Left hindlimb (tissue), 1 donor: Measurements from ENCODE around the gene LRGUK.
"Not testable (repeated sequence)": the region's sequence is repeated elsewhere in the genome, so short reads cannot be mapped to it uniquely, and the experiment has no call there.

Source experiments
- DNase-seq: peaks from one replicate; pipeline ENCODE4 v3.0.0-alpha.2; 2018

The LRGUK gene

DNA sequence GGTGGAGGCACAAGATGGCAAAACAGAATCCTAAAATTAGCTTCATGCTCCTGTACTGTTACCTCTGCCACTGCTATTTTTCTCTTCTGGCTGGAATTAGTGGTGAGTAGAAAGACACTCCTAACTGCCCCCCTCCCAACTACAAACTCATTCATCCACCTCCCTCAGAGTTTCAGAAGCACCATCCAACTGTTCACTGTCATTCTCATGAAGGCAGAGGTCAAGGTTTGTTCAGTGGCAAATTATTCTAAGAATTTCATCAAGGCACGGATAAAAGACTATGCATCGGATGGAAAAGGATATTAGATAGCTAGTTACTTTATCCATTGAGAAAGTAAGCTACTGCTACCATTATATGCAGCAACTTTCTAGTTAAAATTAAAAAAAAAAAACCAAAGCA, 59.7 kb downstream of the LRGUK start:
- DNase-seq: no peak

GRCh38 chr7:134187893-134188292, 60.8 kb downstream of the LRGUK start:
- DNase-seq: no peak

DNA sequence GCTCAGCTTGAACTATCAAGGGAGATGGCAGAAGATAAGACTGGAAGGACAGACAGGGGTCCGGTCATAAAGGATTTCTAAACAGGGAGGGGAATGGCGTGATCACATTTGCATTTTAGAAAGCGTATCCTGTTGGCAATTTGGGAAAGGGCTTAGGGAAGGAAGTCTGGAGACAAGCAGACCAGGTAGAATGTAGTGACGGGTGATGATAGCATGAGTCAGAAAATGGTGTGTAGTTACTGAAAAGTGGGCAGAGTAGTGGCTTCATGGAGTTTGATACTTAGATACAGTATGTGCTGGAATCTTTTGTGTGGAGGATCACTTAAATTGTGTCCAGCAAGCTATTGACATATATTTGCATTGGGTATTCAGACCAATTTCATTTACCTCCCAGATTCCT, 61.2 kb downstream of the LRGUK start:
- DNase-seq: no peak

- no peak for DNase-seq
Observed at GRCh38 chr7:134189559-134189958, 62.4 kb downstream of the LRGUK start.

DNA sequence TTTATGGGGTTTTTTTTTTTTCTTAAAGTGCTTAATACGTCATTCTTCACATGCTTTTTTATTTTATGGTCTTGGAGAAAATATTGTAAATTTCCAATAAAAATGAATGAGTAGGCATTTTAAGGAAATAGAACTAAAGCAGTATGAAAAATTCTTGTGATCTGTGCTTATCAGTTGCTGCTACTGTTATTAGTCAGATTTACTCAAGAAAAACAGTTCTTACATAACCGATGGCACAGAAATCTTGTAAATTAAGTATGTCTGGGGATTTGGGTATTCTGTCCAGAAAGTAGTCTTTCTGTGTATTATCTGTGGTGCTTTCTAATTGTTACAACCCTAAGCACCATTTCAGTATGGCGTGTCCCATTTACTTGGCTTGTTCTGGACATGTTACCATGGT, 64.7 kb downstream of the LRGUK start:
- DNase-seq: no peak

DNA sequence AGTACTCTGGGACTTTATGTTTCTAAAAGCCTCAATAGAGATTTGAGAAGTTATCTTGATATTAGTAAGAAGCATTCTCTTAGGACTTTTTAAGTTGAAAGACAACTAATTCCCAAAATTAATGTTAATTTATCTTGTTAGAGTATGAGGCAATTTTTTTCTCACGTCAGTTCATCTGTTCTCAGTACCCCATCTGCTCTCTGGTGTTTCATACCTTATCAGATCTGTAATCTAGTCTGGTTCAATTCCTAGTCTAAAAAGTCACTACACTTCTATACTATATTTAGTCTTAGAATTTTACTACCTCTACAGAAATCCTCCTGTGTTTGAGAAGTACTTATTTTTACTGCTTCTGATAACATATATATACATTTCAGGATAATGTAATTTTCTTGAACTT, 66.1 kb downstream of the LRGUK start:
- no peak for DNase-seq

GRCh38 chr7:134195252-134195651, 68.1 kb downstream of the LRGUK start:
- no peak for DNase-seq

- DNase-seq: no peak
Observed at GRCh38 chr7:134196439-134196838, 69.3 kb downstream of the LRGUK start.

DNA sequence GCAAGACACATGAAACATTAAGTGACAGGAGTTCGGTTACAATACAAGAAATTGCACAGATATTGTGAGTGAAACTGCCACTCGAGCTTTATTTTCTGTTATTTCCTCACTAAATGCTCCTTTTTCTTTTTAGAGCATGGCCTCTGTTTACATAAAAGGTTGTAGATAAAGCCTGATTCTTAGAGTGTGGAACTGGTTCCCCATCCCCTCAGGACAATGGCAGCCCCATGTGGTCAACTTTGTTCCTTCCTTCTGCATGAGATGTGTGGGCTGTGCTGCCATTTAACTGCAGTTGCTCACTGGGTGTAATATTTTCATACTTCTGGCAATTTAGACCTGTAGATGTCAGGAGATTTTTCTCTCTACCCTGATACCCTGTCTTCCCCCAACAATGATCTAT, 70.2 kb downstream of the LRGUK start:
- no peak for DNase-seq

GRCh38 chr7:134200970-134201369, 73.8 kb downstream of the LRGUK start:
- DNase-seq: no peak

GRCh38 chr7:134201569-134202261, 74.6 kb downstream of the LRGUK start:
- no peak for DNase-seq

- DNase-seq: no peak
Observed at GRCh38 chr7:134203186-134203889, 76.2 kb downstream of the LRGUK start.

- DNase-seq: no peak
Observed at GRCh38 chr7:134209322-134210015, 82.3 kb downstream of the LRGUK start.

GRCh38 chr7:134210227-134210626, 83.1 kb downstream of the LRGUK start:
- no peak for DNase-seq

DNA sequence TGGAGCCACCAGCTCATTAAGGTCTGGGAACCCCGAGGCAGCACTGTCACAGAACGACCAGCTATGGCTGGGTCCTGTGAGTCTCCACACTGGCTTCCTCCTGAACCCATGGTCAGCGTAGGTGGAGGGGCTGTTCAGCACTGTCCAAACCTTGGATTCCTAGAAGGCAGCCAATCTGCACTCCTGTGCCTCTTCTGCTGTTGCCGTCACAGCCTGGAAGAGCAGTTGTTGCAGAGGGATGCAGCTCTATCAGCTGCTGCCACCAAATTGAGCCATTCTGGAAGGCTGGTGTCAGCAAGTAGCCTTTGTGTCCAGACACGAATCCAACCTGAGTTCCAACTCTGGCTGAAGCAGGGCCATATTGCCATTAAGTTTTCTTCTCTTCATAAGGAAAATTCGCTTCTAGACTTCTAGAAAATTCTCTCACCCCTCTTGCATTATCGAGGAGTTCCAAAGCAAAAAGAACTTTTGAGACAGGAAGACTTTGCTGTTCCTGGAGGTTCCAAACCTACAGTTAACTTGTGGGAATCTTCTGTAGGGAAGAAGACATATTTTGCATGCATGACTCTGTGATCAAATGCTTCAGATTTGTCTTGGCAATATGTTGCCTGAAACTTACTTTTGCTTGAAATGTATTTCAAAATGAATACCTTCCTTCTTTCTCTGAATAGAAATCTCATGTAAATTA, 84.0 kb downstream of the LRGUK start:
- no peak for DNase-seq

GRCh38 chr7:134211817-134212216, 84.7 kb downstream of the LRGUK start:
- no peak for DNase-seq

GRCh38 chr7:134212576-134213546, 85.7 kb downstream of the LRGUK start:
- DNase-seq: no peak

- no peak for DNase-seq
Observed at GRCh38 chr7:134220236-134220635, 93.1 kb downstream of the LRGUK start.

- DNase-seq: not testable (repeated sequence)
Observed at GRCh38 chr7:134231296-134231695, 104.2 kb downstream of the LRGUK start.

- no peak for DNase-seq
Observed at GRCh38 chr7:134234216-134234615, 107.1 kb downstream of the LRGUK start.

DNA sequence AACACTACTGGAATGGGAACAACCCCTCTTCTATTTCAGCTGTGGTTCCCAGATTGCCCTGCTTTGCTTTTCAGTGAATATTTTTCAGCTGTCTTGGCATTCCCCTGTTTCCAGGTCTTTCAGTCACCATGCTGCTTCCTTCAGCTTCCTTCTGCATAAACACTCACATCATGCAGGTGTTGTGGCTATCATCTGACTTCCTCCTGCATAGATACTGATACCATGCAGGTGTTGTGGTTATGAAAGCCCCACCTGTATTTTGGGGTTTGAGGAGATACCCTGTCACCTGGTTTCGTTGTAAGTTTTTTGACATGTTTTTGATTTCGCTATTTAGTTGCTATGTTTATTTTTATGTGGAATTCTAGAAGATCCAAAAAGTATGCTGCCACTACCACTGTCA, 118.1 kb downstream of the LRGUK start:
- DNase-seq: no peak

GRCh38 chr7:134246347-134246746, 119.2 kb downstream of the LRGUK start:
- DNase-seq: no peak
